H9 (cell line): ENCODE results near the gene NAPA. TPM values are rescaled to one million over a fixed set of nuclear protein-coding genes. Genes with fewer than 3 reads are reported as not detected.

Experiments used
- DNase-seq: peaks from one replicate; pipeline ENCODE4 v3.0.0-alpha.2; 2017
- H2AFZ ChIP-seq: one replicate; pipeline ENCODE4 v1.6.1; 2013; ENCODE audit warnings: mild to moderate bottlenecking, low read length, control low read depth, moderate library complexity
- H2AK5ac ChIP-seq: 2 replicates; pipeline ENCODE4 v1.6.1; 2013; ENCODE audit warnings: low read length, control low read depth, mixed read lengths; ENCODE audit not compliant: insufficient read length
- H2BK120ac ChIP-seq: one replicate; pipeline ENCODE4 v1.6.1; 2013; ENCODE audit warnings: low read depth, mild to moderate bottlenecking, low read length, control low read depth, inconsistent platforms; ENCODE audit not compliant: poor library complexity, severe bottlenecking
- H2BK12ac ChIP-seq: 2 replicates; pipeline ENCODE4 v1.6.1; 2013; ENCODE audit warnings: low read length, control low read depth, mixed read lengths, low read depth; ENCODE audit not compliant: insufficient read length
- H2BK15ac ChIP-seq: 2 replicates; pipeline ENCODE4 v1.6.1; 2013; ENCODE audit warnings: low read depth, low read length, control low read depth
- H2BK20ac ChIP-seq: one replicate; pipeline ENCODE4 v1.6.1; 2013; ENCODE audit warnings: low read depth, mild to moderate bottlenecking, low read length, control low read depth, inconsistent platforms; ENCODE audit not compliant: poor library complexity, severe bottlenecking
- H2BK5ac ChIP-seq: 2 replicates; pipeline ENCODE4 v1.6.1; 2013; ENCODE audit warnings: low read length, control low read depth, mixed read lengths; ENCODE audit not compliant: insufficient read length
- H3K14ac ChIP-seq: 2 replicates; pipeline ENCODE4 v1.6.1; 2013; ENCODE audit warnings: low read length, control low read depth; ENCODE audit not compliant: insufficient read depth
- H3K18ac ChIP-seq: 2 replicates; pipeline ENCODE4 v1.6.1; 2013; ENCODE audit warnings: low read depth, mild to moderate bottlenecking, mixed read lengths, low read length, control low read depth; ENCODE audit not compliant: insufficient read length
- H3K23ac ChIP-seq: 2 replicates; pipeline ENCODE4 v1.6.1; 2013; ENCODE audit warnings: low read length, control low read depth, mixed read lengths, low read depth; ENCODE audit not compliant: insufficient read length
- H3K23me2 ChIP-seq: 2 replicates; pipeline ENCODE4 v1.6.1; 2013; ENCODE audit warnings: low read depth, mild to moderate bottlenecking, mixed read lengths, low read length, control low read depth; ENCODE audit not compliant: insufficient read length, poor library complexity, severe bottlenecking
- H3K27ac ChIP-seq: 2 replicates; pipeline ENCODE4 v1.5.1; 2013; ENCODE audit warnings: low read length, control low read depth, mixed read lengths, low read depth; ENCODE audit not compliant: insufficient read length
- H3K27me3 ChIP-seq: 2 replicates; pipeline ENCODE4 v1.6.1; 2013; ENCODE audit warnings: low read length, control low read depth, inconsistent platforms; ENCODE audit not compliant: insufficient read depth
- H3K4ac ChIP-seq: 2 replicates; pipeline ENCODE4 v1.6.1; 2013; ENCODE audit warnings: low read depth, mild to moderate bottlenecking, control low read depth, inconsistent platforms, low read length, moderate library complexity
- H3K4me1 ChIP-seq: 2 replicates; pipeline ENCODE4 v1.6.1; 2013; ENCODE audit warnings: low read length, control low read depth, inconsistent platforms; ENCODE audit not compliant: insufficient read depth
- H3K4me2 ChIP-seq: 2 replicates; pipeline ENCODE4 v1.6.1; 2013; ENCODE audit warnings: low read length, control low read depth, mixed read lengths; ENCODE audit not compliant: insufficient read length, insufficient read depth
- H3K56ac ChIP-seq: 2 replicates; pipeline ENCODE4 v1.6.1; 2013; ENCODE audit warnings: low read depth, mild to moderate bottlenecking, mixed read lengths, low read length, control low read depth; ENCODE audit not compliant: insufficient read length
- H3K79me1 ChIP-seq: 2 replicates; pipeline ENCODE4 v1.6.1; 2013; ENCODE audit warnings: low read depth, mild to moderate bottlenecking, moderate library complexity, low read length, control low read depth, inconsistent platforms; ENCODE audit not compliant: insufficient read depth, poor library complexity, severe bottlenecking
- H3K79me2 ChIP-seq: 2 replicates; pipeline ENCODE4 v1.6.1; 2013; ENCODE audit warnings: low read length, control low read depth, inconsistent platforms; ENCODE audit not compliant: insufficient read depth
- H3K9ac ChIP-seq: 2 replicates; pipeline ENCODE4 v1.6.1; 2013; ENCODE audit warnings: low read length, control low read depth, mixed read lengths; ENCODE audit not compliant: insufficient read length; ENCODE audit errors: extremely low read depth
- H3K9me3 ChIP-seq: one replicate; pipeline ENCODE4 v1.6.1; 2013; ENCODE audit warnings: low read depth, low read length, inconsistent platforms; ENCODE audit not compliant: control insufficient read depth
- H3T11ph ChIP-seq: one replicate; pipeline ENCODE4 v1.6.1; 2013; ENCODE audit warnings: mild to moderate bottlenecking, low read length, control low read depth, inconsistent platforms
- H4K20me1 ChIP-seq: one replicate; pipeline ENCODE4 v1.6.1; 2013; ENCODE audit not compliant: control insufficient read depth, insufficient read length, insufficient read depth
- H4K5ac ChIP-seq: 2 replicates; pipeline ENCODE4 v1.6.1; 2013; ENCODE audit warnings: low read depth, mild to moderate bottlenecking, mixed read lengths, low read length, control low read depth; ENCODE audit not compliant: insufficient read length
- H4K8ac ChIP-seq: replicated peaks from 2 replicates; pipeline ENCODE4 v1.6.1; 2013; ENCODE audit warnings: low read length, control low read depth, mixed read lengths, low read depth; ENCODE audit not compliant: insufficient read length
- H4K91ac ChIP-seq: 2 replicates; pipeline ENCODE4 v1.6.1; 2013; ENCODE audit warnings: low read depth, mild to moderate bottlenecking, moderate library complexity, mixed read lengths, low read length, control low read depth; ENCODE audit not compliant: insufficient read length
- H3K27ac Mint-ChIP-seq, 3 experiments: 2 replicates in 2 of 3; 3 replicates in 1 of 3; pipeline ENCODE4 v1.8.0; 2020 to 2021; ENCODE audit warnings: mixed read lengths in 3 of 3, mild to moderate bottlenecking in 1 of 3, moderate library complexity in 1 of 3
- H3K27me3 Mint-ChIP-seq: 2 replicates; pipeline ENCODE4 v1.8.0; 2021; ENCODE audit warnings: low read depth, mild to moderate bottlenecking, moderate library complexity, mixed read lengths
- H3K36me3 Mint-ChIP-seq, 3 experiments: 2 replicates in 2 of 3; 3 replicates in 1 of 3; pipeline ENCODE4 v1.8.0; 2020 to 2021; ENCODE audit warnings: low read depth in 3 of 3, mixed read lengths in 3 of 3; ENCODE audit not compliant: insufficient read depth in 1 of 3
- H3K4me1 Mint-ChIP-seq, 2 experiments: 2 replicates each; pipeline ENCODE4 v1.8.0; 2020; ENCODE audit warnings: mixed read lengths in 2 of 2
- H3K4me3 Mint-ChIP-seq, 2 experiments: 2 replicates in 1 of 2; 3 replicates in 1 of 2; pipeline ENCODE4 v1.8.0; 2020 to 2021; ENCODE audit warnings: mild to moderate bottlenecking in 2 of 2, mixed read lengths in 2 of 2, moderate library complexity in 1 of 2
- H3K9me3 Mint-ChIP-seq, 2 experiments: 2 replicates in 1 of 2; 3 replicates in 1 of 2; pipeline ENCODE4 v1.8.0; 2020; ENCODE audit warnings: mild to moderate bottlenecking in 2 of 2, mixed read lengths in 2 of 2, moderate library complexity in 1 of 2
- WGBS: extraction: QIAGEN DNeasy Blood & Tissue Kit; methylation state at CpG from one replicate; pipeline ENCODE4 v1.1.7; 2013; ENCODE audit warnings: missing lambda C conversion rate, low lambda C conversion rate, mixed read lengths; ENCODE audit not compliant: insufficient read length; ENCODE audit errors: extremely low coverage; 5-methylcytosine and 5-hydroxymethylcytosine counted together
- total RNA-seq: library from RNA; stranded (reverse); gene quantifications from 2 replicates; pipeline ENCODE4 v1.2.1, GENCODE V29; 2021
- TF ChIP-seq, protein P1 (sequence below): fragments of 200-600 bp; sonication (generic); conservative IDR thresholded peaks from 3 replicates; pipeline ENCODE4 v1.8.0; 2021; ENCODE audit warnings: antibody characterized with exemption, mild to moderate bottlenecking

Gene NAPA
- total RNA-seq, 1 experiment from 2014 or later = 62.8 TPM

DNA sequence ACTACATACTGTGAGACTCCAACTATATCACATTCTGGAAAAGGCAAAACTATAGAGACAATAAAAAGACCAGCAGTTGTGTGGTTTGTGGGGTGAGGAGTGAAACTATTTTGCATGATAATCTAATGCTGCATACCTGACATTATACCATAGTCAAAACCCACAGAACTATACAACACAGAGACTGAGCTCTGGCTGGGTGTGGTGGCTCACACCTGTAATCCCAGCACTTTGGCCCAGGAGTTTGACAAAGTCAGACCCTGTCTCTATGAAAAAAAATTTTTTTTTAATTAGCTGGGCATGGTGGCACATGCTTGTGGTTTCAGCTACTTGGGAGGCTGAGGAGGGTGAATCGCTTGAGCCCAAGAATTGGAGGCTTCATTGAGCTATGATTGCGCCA, 46.1 kb upstream of the NAPA start:
- TF ChIP-seq, protein P1, sequence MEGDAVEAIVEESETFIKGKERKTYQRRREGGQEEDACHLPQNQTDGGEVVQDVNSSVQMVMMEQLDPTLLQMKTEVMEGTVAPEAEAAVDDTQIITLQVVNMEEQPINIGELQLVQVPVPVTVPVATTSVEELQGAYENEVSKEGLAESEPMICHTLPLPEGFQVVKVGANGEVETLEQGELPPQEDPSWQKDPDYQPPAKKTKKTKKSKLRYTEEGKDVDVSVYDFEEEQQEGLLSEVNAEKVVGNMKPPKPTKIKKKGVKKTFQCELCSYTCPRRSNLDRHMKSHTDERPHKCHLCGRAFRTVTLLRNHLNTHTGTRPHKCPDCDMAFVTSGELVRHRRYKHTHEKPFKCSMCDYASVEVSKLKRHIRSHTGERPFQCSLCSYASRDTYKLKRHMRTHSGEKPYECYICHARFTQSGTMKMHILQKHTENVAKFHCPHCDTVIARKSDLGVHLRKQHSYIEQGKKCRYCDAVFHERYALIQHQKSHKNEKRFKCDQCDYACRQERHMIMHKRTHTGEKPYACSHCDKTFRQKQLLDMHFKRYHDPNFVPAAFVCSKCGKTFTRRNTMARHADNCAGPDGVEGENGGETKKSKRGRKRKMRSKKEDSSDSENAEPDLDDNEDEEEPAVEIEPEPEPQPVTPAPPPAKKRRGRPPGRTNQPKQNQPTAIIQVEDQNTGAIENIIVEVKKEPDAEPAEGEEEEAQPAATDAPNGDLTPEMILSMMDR = no peak
- no peak overlapping the region for H3K4me2 ChIP-seq
- no peak overlapping the region for H2BK120ac ChIP-seq
- H3K14ac ChIP-seq = no peak overlapping the region
- no peak overlapping the region for H4K5ac ChIP-seq
- no peak overlapping the region for H2AFZ ChIP-seq
- H2AK5ac ChIP-seq = no peak overlapping the region
- no CpG with 5 or more reads among the region's 2 CpGs for WGBS
- no peak overlapping the region for H3K4ac ChIP-seq
- no peaks in the 10 kb centered on the region for H3K23me2 ChIP-seq
- no peak overlapping the region for H3T11ph ChIP-seq
- no peaks in the 10 kb centered on the region for H3K79me1 ChIP-seq
- H3K56ac ChIP-seq = no peak overlapping the region
- Mint-ChIP-seq H3K4me1 (peaks cover 9 to 13% of the 10 kb centered on the region in 2 experiments), H3K27me3 (no peaks in the 10 kb centered on the region), H3K4me3 (no peak overlapping the region), H3K36me3 (no peaks in the 10 kb centered on the region), H3K27ac (no peak overlapping the region), H3K9me3 (no peaks in the 10 kb centered on the region)
- H4K8ac ChIP-seq = no peak overlapping the region
- H2BK15ac ChIP-seq = no peak overlapping the region
- H3K18ac ChIP-seq = no peak overlapping the region
- no peaks in the 10 kb centered on the region for H3K27me3 ChIP-seq
- H3K27ac ChIP-seq = no peak overlapping the region
- no peak for DNase-seq
- H3K9ac ChIP-seq = no peak overlapping the region
- no peak overlapping the region for H4K91ac ChIP-seq
- no peaks in the 10 kb centered on the region for H4K20me1 ChIP-seq
- no peak overlapping the region for H2BK20ac ChIP-seq
- no peaks in the 10 kb centered on the region for H3K9me3 ChIP-seq
- no peak overlapping the region for H3K23ac ChIP-seq
- H2BK5ac ChIP-seq = no peak overlapping the region
- no peaks in the 10 kb centered on the region for H3K79me2 ChIP-seq
- H2BK12ac ChIP-seq = no peak overlapping the region
- H3K4me1 ChIP-seq = 0 out of 2 replicates have a peak, but pooled peaks cover 3% of the 10 kb centered on the region
